OCI-LY1 (cell line): ENCODE data around the gene NDUFA5.

ENCODE experiments used
- H2AFZ ChIP-seq: fragments of 200-600 bp; sonication (generic), shearing (Covaris generic); 2 replicates; pipeline ENCODE4 v1.6.0; 2014; ENCODE audit warnings: antibody characterized with exemption, mild to moderate bottlenecking, low read length
- H3F3A ChIP-seq: fragments of 200-600 bp; sonication (generic), shearing (Covaris generic); 2 replicates; pipeline ENCODE4 v1.6.0; 2014; ENCODE audit warnings: mild to moderate bottlenecking, antibody characterized with exemption, low read length, moderate library complexity; ENCODE audit not compliant: insufficient read depth
- H3K27ac ChIP-seq: fragments of 200-600 bp; sonication (generic); 2 replicates; pipeline ENCODE4 v1.5.1; 2014; ENCODE audit warnings: low read length, mixed run types, mild to moderate bottlenecking, low read depth; ENCODE audit not compliant: poor library complexity, severe bottlenecking
- H3K27me3 ChIP-seq: fragments of 200-600 bp; sonication (generic); 2 replicates; pipeline ENCODE4 v1.6.0; 2014; ENCODE audit warnings: antibody characterized with exemption, mild to moderate bottlenecking, low read length, moderate library complexity; ENCODE audit not compliant: insufficient read depth
- H3K36me3 ChIP-seq: fragments of 200-600 bp; sonication (generic); 2 replicates; pipeline ENCODE4 v1.6.1; 2014; ENCODE audit warnings: mild to moderate bottlenecking, antibody characterized with exemption, low read length, moderate library complexity, mixed read lengths; ENCODE audit not compliant: insufficient read depth
- H3K4me1 ChIP-seq: fragments of 200-600 bp; sonication (generic); 2 replicates; pipeline ENCODE4 v1.5.1; 2014; ENCODE audit warnings: mild to moderate bottlenecking, low read length, moderate library complexity; ENCODE audit not compliant: insufficient read depth, severe bottlenecking
- H3K4me2 ChIP-seq: fragments of 200-600 bp; sonication (generic), shearing (Covaris generic); 2 replicates; pipeline ENCODE4 v1.6.1; 2014; ENCODE audit warnings: low read length
- H3K4me3 ChIP-seq: fragments of 200-600 bp; sonication (generic); 2 replicates; pipeline ENCODE4 v1.5.1; 2014; ENCODE audit warnings: low read length, low read depth, mild to moderate bottlenecking, mixed read lengths; ENCODE audit not compliant: poor library complexity, severe bottlenecking
- H3K79me2 ChIP-seq: fragments of 200-600 bp; shearing (Covaris generic); 2 replicates; pipeline ENCODE4 v1.6.1; 2016; ENCODE audit warnings: mixed run types, low read length, mixed read lengths; ENCODE audit not compliant: insufficient read depth
- H3K9ac ChIP-seq: fragments of 200-600 bp; sonication (generic), shearing (Covaris generic); 2 replicates; pipeline ENCODE4 v1.6.1; 2014; ENCODE audit warnings: mild to moderate bottlenecking, low read length, mixed read lengths
- H3K9me2 ChIP-seq: fragments of 200-600 bp; sonication (generic), shearing (Covaris generic); 2 replicates; pipeline ENCODE4 v1.6.1; 2014; ENCODE audit warnings: low read depth, mild to moderate bottlenecking, low read length, mixed read lengths
- H3K9me3 ChIP-seq: fragments of 200-600 bp; shearing (Covaris generic); 2 replicates; pipeline ENCODE4 v1.6.1; 2014; ENCODE audit warnings: low read length, mixed read lengths
- H4K20me1 ChIP-seq: fragments of 200-600 bp; sonication (generic), shearing (Covaris generic); 2 replicates; pipeline ENCODE4 v1.6.0; 2016; ENCODE audit warnings: mild to moderate bottlenecking, low read length; ENCODE audit not compliant: insufficient read depth
- CTCF ChIP-seq: fragments of 200-600 bp; sonication (generic), shearing (Covaris generic); IDR thresholded peaks from 2 replicates; pipeline ENCODE4 v1.5.1; 2017; ENCODE audit warnings: mild to moderate bottlenecking, antibody characterized with exemption, low read length, moderate library complexity, mixed read lengths
- EZH2 ChIP-seq: fragments of 200-600 bp; sonication (generic), shearing (Covaris generic); IDR thresholded peaks from 2 replicates; pipeline ENCODE4 v1.8.0; 2017; ENCODE audit warnings: borderline replicate concordance, mixed run types, mild to moderate bottlenecking, antibody characterized with exemption, low read length, moderate library complexity, mixed read lengths

NDUFA5 gene

GRCh38 chr7:123522066-123522465, 35.6 kb downstream of the NDUFA5 start:
- H3K9ac ChIP-seq = no peak overlapping the region
- H3F3A ChIP-seq = no peaks in the 10 kb centered on the region
- H4K20me1 ChIP-seq = no peaks in the 10 kb centered on the region
- no peaks in the 10 kb centered on the region for H3K9me3 ChIP-seq
- peaks cover 3% of the 10 kb centered on the region; the same call in 1 of the 2 replicates for H3K9me2 ChIP-seq
- no peak overlapping the region for H3K4me2 ChIP-seq
- no peak overlapping the region for H3K27ac ChIP-seq
- no peaks in the 10 kb centered on the region for H3K36me3 ChIP-seq
- H3K27me3 ChIP-seq = no peaks in the 10 kb centered on the region
- no peaks in the 10 kb centered on the region for H3K4me1 ChIP-seq
- H3K79me2 ChIP-seq = no peaks in the 10 kb centered on the region
- no peak overlapping the region for H2AFZ ChIP-seq
- no peak overlapping the region for H3K4me3 ChIP-seq
- no peak for TF ChIP-seq EZH2
- TF ChIP-seq CTCF = no peak

- Histone ChIP-seq H3K9me2 (no peaks in the 10 kb centered on the region; the same call in 1 of the 2 replicates), H3K36me3 (no peaks in the 10 kb centered on the region), H2AFZ (no peak overlapping the region), H3K9me3 (peaks cover 7% of the 10 kb centered on the region; the same call in 1 of the 2 replicates), H3K79me2 (no peaks in the 10 kb centered on the region), H3K4me1 (no peaks in the 10 kb centered on the region), H3K4me2 (no peak overlapping the region), H3K9ac (no peak overlapping the region), H3K4me3 (no peak overlapping the region), H3K27me3 (no peaks in the 10 kb centered on the region), H3K27ac (no peak overlapping the region), H4K20me1 (no peaks in the 10 kb centered on the region), H3F3A (no peaks in the 10 kb centered on the region)
- TF ChIP-seq EZH2 (no peak), CTCF (no peak)
Measured at GRCh38 chr7:123505221-123505620, 52.4 kb downstream of the NDUFA5 start.

GRCh38 chr7:123502201-123502600, 55.4 kb downstream of the NDUFA5 start:
- Histone ChIP-seq H3F3A (no peaks in the 10 kb centered on the region), H3K27ac (no peak overlapping the region), H3K9ac (no peak overlapping the region), H3K9me2 (no peaks in the 10 kb centered on the region), H3K4me2 (no peak overlapping the region), H2AFZ (no peak overlapping the region), H3K36me3 (no peaks in the 10 kb centered on the region), H3K4me3 (no peak overlapping the region), H3K79me2 (no peaks in the 10 kb centered on the region), H3K27me3 (no peaks in the 10 kb centered on the region), H3K9me3 (peaks cover 7% of the 10 kb centered on the region; the same call in 1 of the 2 replicates), H3K4me1 (no peaks in the 10 kb centered on the region), H4K20me1 (no peaks in the 10 kb centered on the region)
- TF ChIP-seq EZH2 = no peak

GRCh38 chr7:123500878-123501489, 56.6 kb downstream of the NDUFA5 start:
- H2AFZ ChIP-seq = no peak overlapping the region
- TF ChIP-seq CTCF (no peak), EZH2 (no peak)
- H3K79me2 ChIP-seq = no peaks in the 10 kb centered on the region
- no peaks in the 10 kb centered on the region for H3K27me3 ChIP-seq
- H3K36me3 ChIP-seq = no peaks in the 10 kb centered on the region
- H3K4me1 ChIP-seq = no peaks in the 10 kb centered on the region
- no peaks in the 10 kb centered on the region for H4K20me1 ChIP-seq
- H3F3A ChIP-seq = no peaks in the 10 kb centered on the region
- no peak overlapping the region for H3K9ac ChIP-seq
- no peak overlapping the region for H3K4me3 ChIP-seq
- H3K4me2 ChIP-seq = no peak overlapping the region
- H3K27ac ChIP-seq = no peak overlapping the region
- H3K9me2 ChIP-seq = no peaks in the 10 kb centered on the region
- H3K9me3 ChIP-seq = peaks cover 7% of the 10 kb centered on the region; the same call in 1 of the 2 replicates
